ENCODE results near the gene OGN.

GRCh38 chr9:92424340-92424739 lies 20.0 kb upstream of the OGN start, which contains the start of gene OMD:
- TF ChIP-seq, protein P1, sequence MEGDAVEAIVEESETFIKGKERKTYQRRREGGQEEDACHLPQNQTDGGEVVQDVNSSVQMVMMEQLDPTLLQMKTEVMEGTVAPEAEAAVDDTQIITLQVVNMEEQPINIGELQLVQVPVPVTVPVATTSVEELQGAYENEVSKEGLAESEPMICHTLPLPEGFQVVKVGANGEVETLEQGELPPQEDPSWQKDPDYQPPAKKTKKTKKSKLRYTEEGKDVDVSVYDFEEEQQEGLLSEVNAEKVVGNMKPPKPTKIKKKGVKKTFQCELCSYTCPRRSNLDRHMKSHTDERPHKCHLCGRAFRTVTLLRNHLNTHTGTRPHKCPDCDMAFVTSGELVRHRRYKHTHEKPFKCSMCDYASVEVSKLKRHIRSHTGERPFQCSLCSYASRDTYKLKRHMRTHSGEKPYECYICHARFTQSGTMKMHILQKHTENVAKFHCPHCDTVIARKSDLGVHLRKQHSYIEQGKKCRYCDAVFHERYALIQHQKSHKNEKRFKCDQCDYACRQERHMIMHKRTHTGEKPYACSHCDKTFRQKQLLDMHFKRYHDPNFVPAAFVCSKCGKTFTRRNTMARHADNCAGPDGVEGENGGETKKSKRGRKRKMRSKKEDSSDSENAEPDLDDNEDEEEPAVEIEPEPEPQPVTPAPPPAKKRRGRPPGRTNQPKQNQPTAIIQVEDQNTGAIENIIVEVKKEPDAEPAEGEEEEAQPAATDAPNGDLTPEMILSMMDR (IDR thresholded peaks at IDR 0.05) = no peak
- TF ChIP-seq POLR2A (IDR thresholded peaks at IDR 0.05) (no peak), POLR2AphosphoS5 (IDR thresholded peaks at IDR 0.05) (no peak)
